HUES64 (cell line): ENCODE results near the gene FANCI. TPM values are rescaled to one million over a fixed set of nuclear protein-coding genes. Genes with fewer than 3 reads are reported as not detected.

Source experiments
- H3K27ac ChIP-seq: 2 replicates; pipeline ENCODE4 v1.7.0; 2013; ENCODE audit warnings: low read depth, low read length, inconsistent platforms
- H3K27me3 ChIP-seq: 2 replicates; pipeline ENCODE4 v1.6.1; 2013; ENCODE audit warnings: mild to moderate bottlenecking, low read length; ENCODE audit not compliant: insufficient read depth
- H3K36me3 ChIP-seq: 2 replicates; pipeline ENCODE4 v1.6.1; 2013; ENCODE audit warnings: mild to moderate bottlenecking, low read length; ENCODE audit not compliant: insufficient read depth
- H3K4me1 ChIP-seq: 2 replicates; pipeline ENCODE4 v1.6.1; 2013; ENCODE audit warnings: mild to moderate bottlenecking, low read length, moderate library complexity; ENCODE audit not compliant: insufficient read depth
- H3K4me3 ChIP-seq: 2 replicates; pipeline ENCODE4 v1.5.1; 2013; ENCODE audit warnings: mild to moderate bottlenecking, low read length, moderate library complexity
- H3K9ac ChIP-seq: 2 replicates; pipeline ENCODE4 v1.6.1; 2013; ENCODE audit warnings: mild to moderate bottlenecking, low read depth, low read length
- H3K9me3 ChIP-seq: 2 replicates; pipeline ENCODE4 v1.6.1; 2013; ENCODE audit warnings: low read depth, low read length; ENCODE audit not compliant: insufficient read depth
- WGBS: fragments of 150-250, 120-280 bp; methylation state at CpG from one replicate; pipeline ENCODE4 v1.1.7; 2013; ENCODE audit warnings: missing lambda C conversion rate; 5-methylcytosine and 5-hydroxymethylcytosine counted together
- polyA plus RNA-seq, 2 experiments: library from polyadenylated mRNA; stranded (reverse); fragments of 50-300 nt; gene quantifications; one replicate each; pipeline ENCODE4 v1.2.3, GENCODE V29; 2013

The FANCI gene
- polyA plus RNA-seq (2013, experiment 1 of 2): 71.5 TPM
- 71.1 TPM for polyA plus RNA-seq (2013, experiment 2 of 2)

DNA sequence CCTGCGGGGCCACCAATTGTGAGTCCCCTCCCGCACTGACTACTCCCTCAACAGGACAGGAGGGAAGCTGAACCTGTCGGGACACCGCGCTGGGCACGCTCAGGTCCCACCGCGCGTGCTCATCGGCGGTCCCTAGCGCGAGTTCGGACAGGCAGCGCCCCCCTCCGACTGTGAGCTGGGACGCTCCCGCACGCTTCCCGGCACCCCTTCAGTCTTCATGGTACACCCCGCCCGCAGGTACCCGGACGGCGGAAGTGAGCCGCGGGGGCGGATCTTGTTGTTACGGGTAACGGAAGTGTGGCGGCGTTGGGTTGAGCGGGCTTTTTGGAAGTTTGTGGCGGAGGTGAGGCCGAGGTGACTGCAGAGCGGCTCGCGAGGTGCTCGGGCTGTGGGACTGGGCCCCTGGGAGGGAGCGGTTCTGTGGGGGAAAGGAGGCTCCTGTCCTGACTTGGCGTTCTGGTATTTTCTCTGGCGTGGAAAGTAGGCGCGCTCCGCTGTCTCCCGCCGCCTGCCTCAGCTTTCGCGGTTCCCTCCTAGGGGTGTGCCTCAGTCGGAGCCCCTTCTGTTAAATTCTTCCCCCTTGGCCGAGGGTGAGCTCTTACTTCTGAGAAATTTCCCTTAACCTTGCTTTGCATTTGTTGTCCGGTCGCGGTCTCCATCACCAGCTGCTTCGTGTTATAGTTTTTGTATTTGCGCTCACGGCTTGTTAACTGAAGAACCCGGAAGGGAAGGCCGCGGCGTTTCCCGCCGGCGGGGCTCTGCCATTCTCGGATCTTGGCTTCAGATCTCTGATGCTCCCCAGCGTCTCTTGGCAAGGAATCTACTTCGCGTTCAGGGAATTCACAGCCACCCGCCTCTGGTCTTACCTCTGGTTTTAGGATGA, at the start of gene FANCI:
Gene FANCI (plus strand): TSS at position 289 of the 883 bp plus-strand sequence. CDS start 3,669 bp downstream, outside the sequence.
- Histone ChIP-seq H3K27me3 (no peaks in the 10 kb centered on the region), H3K4me1 (no peaks in the 10 kb centered on the region), H3K9me3 (peaks cover 4% of the 10 kb centered on the region; the same call in 1 of the 2 replicates), H3K9ac (peak within 1 kb of the TSS; percentile 86), H3K36me3 (peaks cover 27% of the 10 kb centered on the region), H3K4me3 (peak within 1 kb of the TSS; percentile 73), H3K27ac (peak within 1 kb of the TSS; percentile 38; the same call in 1 of the 2 replicates)
- WGBS: under 1% methylated on average over 69 of the region's 69 CpGs

DNA sequence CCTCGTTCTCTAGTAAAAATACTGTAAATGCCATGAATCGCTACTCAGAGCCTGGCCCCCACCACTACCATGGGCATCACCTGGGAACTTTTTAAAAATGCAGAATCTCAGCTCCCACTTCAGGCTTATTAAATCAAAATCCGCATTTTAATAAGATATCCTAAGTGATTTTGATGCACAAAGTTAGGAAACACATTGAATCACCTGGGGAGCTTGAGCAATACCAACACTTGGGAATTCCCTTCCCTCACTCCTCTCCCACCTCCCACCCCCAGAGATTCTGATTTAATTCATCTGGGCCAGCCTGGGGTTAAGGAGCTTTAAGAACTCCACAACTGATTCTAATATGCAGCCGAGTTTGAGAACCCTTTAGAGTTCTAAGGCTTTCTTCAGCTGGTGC, 49.2 kb upstream of the FANCI start:
- Histone ChIP-seq H3K36me3 (peaks cover 8% of the 10 kb centered on the region; the same call in 1 of the 2 replicates), H3K27ac (no peak overlapping the region), H3K9ac (no peak overlapping the region), H3K27me3 (no peaks in the 10 kb centered on the region), H3K4me3 (no peak overlapping the region), H3K4me1 (peaks cover 30% of the 10 kb centered on the region), H3K9me3 (no peaks in the 10 kb centered on the region)
- 89% methylated on average over 4 of the region's 4 CpGs for WGBS

DNA sequence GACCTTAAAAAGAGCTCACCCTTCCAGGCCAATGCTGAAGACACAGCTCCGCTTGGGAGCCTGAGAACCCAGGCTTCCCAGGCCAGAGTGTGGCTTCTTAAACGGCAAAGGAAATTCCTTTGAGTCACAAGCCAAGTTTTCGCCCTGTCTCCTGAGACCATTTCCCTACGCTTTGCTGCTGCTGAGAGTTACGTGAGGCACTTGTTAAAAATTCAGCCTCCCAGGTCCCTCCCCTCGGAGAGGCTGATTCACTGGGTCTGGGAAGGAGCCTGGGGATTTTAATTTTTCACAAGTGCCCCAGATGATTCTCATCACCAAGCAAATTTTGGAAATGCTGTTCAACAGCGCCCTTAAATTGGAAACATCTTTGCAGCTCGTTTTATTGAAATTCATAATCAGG, 47.9 kb upstream of the FANCI start:
- Histone ChIP-seq H3K9me3 (no peaks in the 10 kb centered on the region), H3K36me3 (0 out of 2 replicates have a peak, but pooled peaks cover 8% of the 10 kb centered on the region), H3K27me3 (no peaks in the 10 kb centered on the region), H3K4me1 (peaks cover 38% of the 10 kb centered on the region), H3K9ac (no peak overlapping the region), H3K4me3 (no peak overlapping the region), H3K27ac (no peak overlapping the region)
- WGBS: 86% methylated on average over 8 of the region's 8 CpGs

DNA sequence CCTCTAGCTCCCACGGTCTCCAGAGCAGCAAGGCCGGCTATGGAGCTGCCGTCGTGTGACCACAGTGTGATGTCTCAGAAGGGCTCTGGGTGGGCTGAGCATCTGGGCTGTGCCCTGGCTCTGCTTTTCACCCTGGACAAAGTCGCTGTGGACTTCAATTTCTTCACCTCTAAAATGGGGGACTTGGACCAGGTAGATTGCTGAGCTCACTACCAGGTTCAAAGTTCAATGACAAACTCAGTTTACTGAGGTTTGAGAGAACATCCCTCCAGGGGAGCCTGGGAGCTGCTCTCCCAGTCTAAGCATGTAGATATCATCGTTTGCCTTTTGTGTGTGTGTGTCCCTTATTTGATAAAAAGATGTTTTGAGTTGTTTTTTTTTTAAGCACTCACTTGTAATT, 47.5 kb upstream of the FANCI start:
- Histone ChIP-seq H3K4me1 (peaks cover 38% of the 10 kb centered on the region), H3K4me3 (no peak overlapping the region), H3K27ac (no peak overlapping the region), H3K9ac (no peak overlapping the region), H3K27me3 (no peaks in the 10 kb centered on the region), H3K9me3 (no peaks in the 10 kb centered on the region), H3K36me3 (0 out of 2 replicates have a peak, but pooled peaks cover 8% of the 10 kb centered on the region)
- 92% methylated on average over 6 of the region's 6 CpGs for WGBS

DNA sequence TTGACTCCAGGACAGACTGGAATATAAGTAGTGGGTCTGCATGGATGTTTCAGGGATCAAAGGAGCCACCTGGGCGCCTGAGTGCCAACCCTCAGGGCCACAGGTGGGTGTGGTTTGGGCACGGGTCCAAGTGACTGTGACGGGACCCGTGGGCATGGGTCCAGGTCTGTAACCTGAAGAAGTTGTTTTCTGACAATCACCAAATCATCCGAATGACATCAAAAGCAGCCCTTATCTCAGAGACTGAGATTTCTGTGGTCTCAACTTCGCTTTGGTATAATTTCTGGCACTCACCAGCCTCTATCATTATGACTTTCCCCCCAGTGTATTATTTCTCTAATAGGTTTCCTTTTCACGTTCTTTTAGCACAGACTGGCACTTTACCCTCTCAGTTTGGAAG, 46.8 kb upstream of the FANCI start:
- Histone ChIP-seq H3K4me3 (no peak overlapping the region), H3K9ac (no peak overlapping the region), H3K4me1 (peaks cover 38% of the 10 kb centered on the region), H3K36me3 (0 out of 2 replicates have a peak, but pooled peaks cover 8% of the 10 kb centered on the region), H3K27me3 (no peaks in the 10 kb centered on the region), H3K27ac (peak overlapping the region; percentile 81; the same call in 1 of the 2 replicates), H3K9me3 (no peaks in the 10 kb centered on the region)
- 90% methylated on average over 7 of the region's 7 CpGs for WGBS

DNA sequence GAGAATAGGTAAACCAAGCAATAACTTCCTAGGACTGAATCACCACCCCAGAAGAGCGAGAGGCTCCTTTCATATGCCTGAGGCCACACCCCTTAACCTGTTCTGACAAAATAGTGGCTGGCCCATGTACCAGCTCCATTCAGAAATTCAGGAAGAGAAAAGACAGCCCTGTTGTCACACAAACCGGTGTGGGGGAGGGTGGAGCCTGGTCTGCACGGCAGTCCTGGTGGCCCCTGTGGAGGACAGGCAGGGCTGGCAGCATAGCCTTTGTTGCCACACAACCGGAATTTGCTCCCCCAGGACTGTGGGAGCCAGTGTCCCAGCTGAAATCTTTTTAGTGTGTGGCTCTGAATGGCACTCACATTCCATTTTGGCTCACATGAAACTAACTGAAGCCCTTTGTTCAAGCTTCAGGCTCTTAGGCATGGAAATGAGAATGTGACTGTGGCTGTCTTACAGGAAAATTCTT, 46.2 kb upstream of the FANCI start:
- H3K9me3 ChIP-seq: no peaks in the 10 kb centered on the region
- no peaks in the 10 kb centered on the region for H3K27me3 ChIP-seq
- peak overlapping the region; percentile 41; the same call in 1 of the 2 replicates for H3K9ac ChIP-seq
- H3K4me3 ChIP-seq: peak overlapping the region; percentile 1; the same call in 1 of the 2 replicates
- WGBS: 18% methylated on average over 4 of the region's 4 CpGs
- H3K36me3 ChIP-seq: 0 out of 2 replicates have a peak, but pooled peaks cover 8% of the 10 kb centered on the region
- peaks cover 43% of the 10 kb centered on the region for H3K4me1 ChIP-seq
- peak overlapping the region; percentile 81 for H3K27ac ChIP-seq

DNA sequence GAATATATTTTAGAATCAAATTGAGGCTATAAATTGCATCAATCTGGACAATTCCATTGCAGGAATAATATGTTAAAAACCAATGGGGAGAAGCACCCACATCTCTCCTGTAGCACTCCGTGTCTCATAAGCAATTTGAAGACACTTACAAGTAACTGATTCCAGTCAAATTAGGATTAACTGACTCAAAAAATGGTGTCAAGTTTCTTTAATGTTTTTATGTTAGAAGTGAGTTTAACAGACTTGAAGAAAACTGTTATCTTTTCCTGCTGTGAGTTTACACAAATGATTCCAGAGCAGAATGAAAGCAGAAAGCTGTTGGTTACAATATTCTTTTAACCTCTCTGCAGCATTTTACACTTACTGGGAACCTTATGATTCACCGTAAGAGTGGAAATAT, 45.6 kb upstream of the FANCI start:
- H3K9ac ChIP-seq: peak overlapping the region; percentile 41; the same call in 1 of the 2 replicates

DNA sequence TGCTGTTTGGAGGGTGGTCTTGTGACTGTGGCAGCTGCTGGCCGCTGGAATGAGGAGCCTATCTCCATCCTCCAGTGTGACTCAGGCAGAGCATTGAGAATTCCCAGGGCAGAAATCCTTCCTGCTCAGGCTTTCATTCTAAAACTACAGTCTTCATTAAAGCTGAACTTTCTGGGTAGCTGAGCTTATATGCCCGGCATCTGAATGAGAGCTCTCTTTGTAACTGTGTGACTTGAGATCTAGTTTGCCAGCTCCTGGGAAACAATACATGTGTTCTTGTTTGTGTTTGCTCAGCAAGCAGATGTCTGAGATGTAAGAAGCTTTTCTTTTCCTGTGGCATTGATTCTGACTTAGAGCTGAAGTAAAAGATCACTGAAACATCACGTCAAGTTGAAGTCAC, 44.8 kb upstream of the FANCI start:
- Histone ChIP-seq H3K9me3 (no peaks in the 10 kb centered on the region), H3K27ac (peak overlapping the region; percentile 81), H3K9ac (no peak overlapping the region), H3K4me3 (no peak overlapping the region), H3K27me3 (no peaks in the 10 kb centered on the region), H3K36me3 (no peaks in the 10 kb centered on the region), H3K4me1 (peaks cover 45% of the 10 kb centered on the region)
- WGBS: 86% methylated on average over 3 of the region's 3 CpGs

More for the DNA sequence above, 45.6 kb upstream of the FANCI start:
- Histone ChIP-seq H3K36me3 (0 out of 2 replicates have a peak, but pooled peaks cover 2% of the 10 kb centered on the region), H3K4me1 (peaks cover 45% of the 10 kb centered on the region), H3K27ac (peak overlapping the region; percentile 81), H3K9me3 (no peaks in the 10 kb centered on the region), H3K4me3 (no peak overlapping the region), H3K27me3 (no peaks in the 10 kb centered on the region)
- 78% methylated on average over 2 of the region's 2 CpGs for WGBS

DNA sequence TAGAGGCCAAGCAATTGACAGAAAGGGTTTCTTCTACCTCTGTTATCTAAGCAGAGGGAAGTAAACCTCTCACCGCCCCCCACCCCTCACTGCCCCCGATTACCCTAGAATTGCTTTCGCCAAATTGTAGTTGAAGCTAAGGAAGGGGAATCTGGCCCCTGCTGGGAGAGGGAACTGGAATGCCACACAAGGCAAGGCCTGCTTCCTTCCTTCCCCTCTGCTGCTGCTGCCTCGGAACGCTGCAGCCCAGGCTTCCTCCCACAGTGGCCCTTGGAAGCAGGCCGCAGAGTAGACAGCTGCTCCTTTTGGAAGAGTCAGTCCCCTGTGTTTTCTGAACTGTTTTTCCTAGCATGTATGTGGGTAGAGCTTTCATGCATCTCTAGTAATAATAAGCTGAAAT, 44.0 kb upstream of the FANCI start:
- Histone ChIP-seq H3K4me1 (peaks cover 45% of the 10 kb centered on the region), H3K36me3 (no peaks in the 10 kb centered on the region), H3K9ac (no peak overlapping the region), H3K4me3 (no peak overlapping the region), H3K27me3 (no peaks in the 10 kb centered on the region), H3K9me3 (no peaks in the 10 kb centered on the region), H3K27ac (peak overlapping the region; percentile 81; the same call in 1 of the 2 replicates)
- 23% methylated on average over 4 of the region's 6 CpGs for WGBS

DNA sequence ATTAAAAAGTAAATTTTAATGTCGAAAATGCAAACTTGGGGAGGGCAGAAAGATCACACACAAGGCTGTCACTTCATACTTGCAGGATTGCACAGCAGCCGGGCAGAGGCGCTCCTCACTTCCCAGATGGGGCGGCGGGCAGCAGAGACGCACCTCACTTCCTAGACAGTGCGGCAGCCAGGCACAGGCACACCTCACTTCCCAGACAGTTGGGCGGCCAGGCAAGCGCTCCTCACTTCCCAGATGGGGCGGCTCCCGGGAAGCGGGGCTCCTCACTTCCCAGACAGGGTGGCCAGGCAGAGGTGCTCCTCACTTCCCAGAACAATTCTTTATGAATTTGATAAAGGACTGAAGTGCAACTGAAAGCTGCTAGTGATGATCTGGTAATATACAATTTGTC, 43.6 kb upstream of the FANCI start:
- whole genome bisulfite sequencing: 94% methylated on average over 12 of the region's 12 CpGs
- Histone ChIP-seq H3K4me3 (no peak overlapping the region), H3K27ac (peak overlapping the region; percentile 81; the same call in 1 of the 2 replicates), H3K4me1 (peaks cover 45% of the 10 kb centered on the region), H3K27me3 (no peaks in the 10 kb centered on the region), H3K36me3 (no peaks in the 10 kb centered on the region), H3K9me3 (no peaks in the 10 kb centered on the region), H3K9ac (no peak overlapping the region)

DNA sequence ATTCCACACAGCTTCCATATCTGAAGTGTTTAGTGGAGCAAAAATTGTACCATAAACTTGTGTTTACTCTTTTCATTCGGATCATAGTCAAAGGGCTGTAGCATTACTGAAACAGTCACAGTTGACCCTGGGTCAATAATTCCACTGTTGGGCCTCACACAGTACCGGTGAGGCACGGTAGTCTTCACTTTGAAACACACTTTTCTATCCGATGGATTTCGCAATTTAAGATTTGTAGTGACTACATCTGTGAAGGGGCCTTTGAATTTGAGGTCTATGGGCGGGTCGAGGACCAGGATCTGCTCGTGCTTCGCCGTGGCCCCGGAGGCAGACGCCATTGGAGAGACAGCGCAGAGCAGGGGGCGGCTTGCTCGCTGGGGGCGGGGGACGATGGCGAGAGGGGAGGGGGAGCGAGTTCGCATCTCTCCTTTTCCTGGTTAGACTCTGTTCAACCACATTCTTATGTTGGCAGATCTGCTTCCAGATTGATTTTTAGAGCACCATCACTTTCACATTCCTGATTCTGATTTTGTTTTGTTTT, 42.2 kb upstream of the FANCI start:
- peaks cover 45% of the 10 kb centered on the region for H3K4me1 ChIP-seq
- no peaks in the 10 kb centered on the region for H3K36me3 ChIP-seq
- 90% methylated on average over 20 of the region's 20 CpGs for WGBS

More for the DNA sequence above, 42.2 kb upstream of the FANCI start:
- no peaks in the 10 kb centered on the region for H3K27me3 ChIP-seq
- H3K9ac ChIP-seq: no peak overlapping the region
- H3K9me3 ChIP-seq: no peaks in the 10 kb centered on the region
- no peak overlapping the region for H3K4me3 ChIP-seq
- H3K27ac ChIP-seq: no peak overlapping the region
